Gastroesophageal sphincter (tissue), 4 donors: ENCODE results near the gene JOSD2. TPM values are rescaled to one million over a fixed set of nuclear protein-coding genes. Genes with fewer than 3 reads are reported as not detected.

Experiments used
- ATAC-seq: fragments of 150-250 bp; one replicate; pipeline ENCODE4 v1.9.1; 2016; ENCODE audit warnings: mild to moderate bottlenecking, moderate library complexity
- H3K27ac ChIP-seq, 4 donors: fragments of 200-600 bp; sonication (generic) in 3 of 4; 1 replicate in 3 of 4; 2 replicates in 1 of 4; pipeline ENCODE4 v1.5.1; 2016 to 2019
- H3K27me3 ChIP-seq: fragments of 200-600 bp; sonication (generic); one replicate; pipeline ENCODE4 v1.5.1; 2019
- H3K36me3 ChIP-seq, 2 donors: fragments of 200-600 bp; sonication (generic); one replicate each; pipeline ENCODE4 v1.5.1; 2019; ENCODE audit warnings: control low read depth in 1 of 2
- H3K4me1 ChIP-seq, 3 donors: fragments of 200-600 bp; sonication (generic); 1 replicate in 2 of 3; 2 replicates in 1 of 3; pipeline ENCODE4 v1.5.1; 2016 to 2019; ENCODE audit warnings: control low read depth in 2 of 3
- H3K4me3 ChIP-seq, 2 donors: fragments of 200-600 bp; sonication (generic); one replicate each; pipeline ENCODE4 v1.5.1; 2019; ENCODE audit warnings: mild to moderate bottlenecking in 1 of 2, moderate library complexity in 1 of 2
- H3K9me3 ChIP-seq, 3 donors: fragments of 200-600 bp; sonication (generic); one replicate each; pipeline ENCODE4 v1.5.1; 2017 to 2019; ENCODE audit warnings: control low read depth in 2 of 3
- EP300 ChIP-seq: sonication (generic); formaldehyde crosslinking; IDR thresholded peaks from one replicate; pipeline ENCODE4 v1.6.1; 2017; ENCODE audit warnings: antibody characterized with exemption, mild to moderate bottlenecking
- POLR2A ChIP-seq, 2 donors: fragments of 450-650 bp; IDR thresholded peaks; one replicate each; pipeline ENCODE4 v1.6.1; 2017; ENCODE audit warnings: antibody characterized with exemption in 2 of 2, mild to moderate bottlenecking in 2 of 2, moderate library complexity in 1 of 2
- POLR2AphosphoS5 ChIP-seq: sonication (generic); formaldehyde crosslinking; IDR thresholded peaks from one replicate; pipeline ENCODE4 v1.6.1; 2017; ENCODE audit warnings: antibody characterized with exemption
- WGBS, 2 donors: methylation state at CpG; one replicate each; pipeline ENCODE4 v1.1.5; 2018; ENCODE audit warnings: low coverage in 1 of 2; 5-methylcytosine and 5-hydroxymethylcytosine counted together
- total RNA-seq, 4 donors: library from RNA; depleted of rRNA; stranded (reverse); fragments of >200 nt; gene quantifications; one replicate each; pipeline ENCODE4 v1.1.0, GENCODE V29; 2016
- TF ChIP-seq, protein P1 (sequence below), 4 experiments: fragments of 200-600 bp in 2 of 4; fragments of 450-650 bp in 2 of 4; sonication (generic) in 1 of 4; IDR thresholded peaks; one replicate each; pipeline ENCODE4 v1.5.1; 2017 to 2019; ENCODE audit warnings: antibody characterized with exemption in 4 of 4, mild to moderate bottlenecking in 2 of 4, moderate library complexity in 2 of 4

JOSD2 gene
- total RNA-seq, 4 donors from 2014 or later, result 16.1 to 39.8 (median 26.1) TPM

DNA sequence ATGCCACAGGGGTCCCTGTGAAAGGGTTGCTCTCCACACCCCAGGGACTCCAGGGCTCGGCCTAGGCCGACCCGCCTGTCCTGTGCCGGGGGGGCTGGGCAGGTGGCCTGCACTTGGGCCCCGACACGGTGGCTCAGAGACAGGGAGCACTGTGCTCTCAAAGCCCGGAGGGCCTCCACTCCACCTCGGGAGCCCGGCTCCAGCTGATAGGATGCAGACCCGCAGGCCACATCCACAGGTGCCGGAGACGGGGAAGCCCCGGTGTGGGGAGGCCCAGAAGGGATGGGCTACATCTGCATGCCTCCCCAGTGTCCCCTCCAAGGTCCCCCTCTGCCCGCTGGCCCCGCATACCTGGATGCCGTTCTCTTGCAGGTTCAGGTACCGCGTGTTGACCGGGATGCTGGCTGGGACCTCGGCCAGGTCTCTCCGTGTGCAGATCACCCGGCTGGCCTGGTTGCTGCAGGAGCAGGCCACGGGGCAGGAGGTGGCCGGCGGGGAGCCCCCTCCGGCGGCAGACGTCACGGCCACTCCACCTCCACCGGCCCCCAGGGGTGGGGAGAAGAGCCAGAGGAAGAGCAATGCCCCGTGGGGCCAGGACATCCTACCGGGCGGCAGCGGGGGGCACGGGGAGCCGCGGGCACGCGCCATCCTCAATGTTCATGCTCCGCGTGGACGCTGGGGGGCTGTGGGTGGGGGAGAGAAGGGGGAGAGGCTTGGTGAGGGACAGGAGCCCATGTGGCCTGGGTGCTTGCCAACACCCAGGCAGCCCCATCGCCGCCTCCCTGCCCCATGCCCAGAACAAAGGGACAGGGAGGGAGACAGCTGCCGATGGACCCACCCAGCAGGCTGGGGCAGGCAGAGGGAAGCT lies 37.4 kb upstream of the JOSD2 start:
- 54 to 63% methylated on average over 4 to 10 of the region's 45 CpGs for WGBS, 2 donors
- Histone ChIP-seq H3K9me3 (no peaks in the 10 kb centered on the region), H3K27me3 (peaks cover 56% of the 10 kb centered on the region), H3K27ac (no peak overlapping the region), H3K36me3 (no peaks in the 10 kb centered on the region), H3K4me3 (no peak overlapping the region), H3K4me1 (peaks cover 0 to 53% (median 0%) of the 10 kb centered on the region in 3 donors)
- TF ChIP-seq POLR2AphosphoS5 (no peak), EP300 (no peak), POLR2A (IDR thresholded peaks at IDR 0.05) (no peak)
- TF ChIP-seq, protein P1, sequence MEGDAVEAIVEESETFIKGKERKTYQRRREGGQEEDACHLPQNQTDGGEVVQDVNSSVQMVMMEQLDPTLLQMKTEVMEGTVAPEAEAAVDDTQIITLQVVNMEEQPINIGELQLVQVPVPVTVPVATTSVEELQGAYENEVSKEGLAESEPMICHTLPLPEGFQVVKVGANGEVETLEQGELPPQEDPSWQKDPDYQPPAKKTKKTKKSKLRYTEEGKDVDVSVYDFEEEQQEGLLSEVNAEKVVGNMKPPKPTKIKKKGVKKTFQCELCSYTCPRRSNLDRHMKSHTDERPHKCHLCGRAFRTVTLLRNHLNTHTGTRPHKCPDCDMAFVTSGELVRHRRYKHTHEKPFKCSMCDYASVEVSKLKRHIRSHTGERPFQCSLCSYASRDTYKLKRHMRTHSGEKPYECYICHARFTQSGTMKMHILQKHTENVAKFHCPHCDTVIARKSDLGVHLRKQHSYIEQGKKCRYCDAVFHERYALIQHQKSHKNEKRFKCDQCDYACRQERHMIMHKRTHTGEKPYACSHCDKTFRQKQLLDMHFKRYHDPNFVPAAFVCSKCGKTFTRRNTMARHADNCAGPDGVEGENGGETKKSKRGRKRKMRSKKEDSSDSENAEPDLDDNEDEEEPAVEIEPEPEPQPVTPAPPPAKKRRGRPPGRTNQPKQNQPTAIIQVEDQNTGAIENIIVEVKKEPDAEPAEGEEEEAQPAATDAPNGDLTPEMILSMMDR (IDR thresholded peaks at IDR 0.05), result no peak
- ATAC-seq, result no peak

DNA sequence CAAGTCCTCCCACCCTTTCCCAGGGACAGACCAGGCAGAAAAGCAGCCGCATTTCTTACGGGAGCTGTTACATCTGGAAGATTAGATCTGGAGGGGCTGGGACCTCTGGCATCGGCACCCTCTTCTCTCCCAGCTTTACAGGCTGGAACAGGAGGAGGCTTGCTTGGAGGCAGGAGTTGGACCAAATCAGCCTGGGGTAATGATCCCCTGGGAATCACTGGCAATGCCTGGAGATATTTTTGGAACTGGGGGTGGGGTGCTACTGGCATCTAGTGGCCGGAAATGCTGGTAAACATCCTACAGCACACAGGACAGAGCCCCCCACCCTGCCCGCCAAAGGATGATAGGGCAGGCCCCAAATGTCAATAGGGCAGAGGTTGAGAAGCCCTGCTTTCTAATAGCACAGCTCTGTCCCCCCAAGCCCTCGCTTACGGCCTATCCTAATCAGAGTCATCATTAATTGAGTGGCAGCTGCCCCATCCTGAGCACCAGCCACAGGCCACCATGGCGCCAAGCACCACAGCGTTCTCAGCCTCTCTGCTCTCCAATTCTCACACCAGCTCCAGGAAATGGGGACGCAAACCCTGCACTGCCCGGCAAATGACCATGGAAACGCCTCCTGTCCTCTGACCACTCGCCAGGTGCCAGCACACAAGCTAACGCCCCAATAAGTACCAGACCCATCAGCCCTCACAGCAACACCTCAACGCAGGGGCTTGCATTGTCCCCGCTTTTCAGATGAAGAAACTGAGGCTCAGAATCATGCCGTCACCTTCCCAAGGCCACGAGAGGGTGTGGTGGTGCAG lies 36.6 kb upstream of the JOSD2 start:
- H3K4me3 ChIP-seq, result no peak overlapping the region
- H3K36me3 ChIP-seq, result no peaks in the 10 kb centered on the region
- 40 to 63% methylated on average over 5 to 7 of the region's 18 CpGs for WGBS, 2 donors
- H3K9me3 ChIP-seq, result no peaks in the 10 kb centered on the region
- H3K4me1 ChIP-seq, result peaks cover 0 to 53% (median 0%) of the 10 kb centered on the region in 3 donors
- TF ChIP-seq EP300 (no peak), POLR2A (IDR thresholded peaks at IDR 0.05) (no peak), POLR2AphosphoS5 (no peak)
- TF ChIP-seq, protein P1 (IDR thresholded peaks at IDR 0.05), result no peak
- H3K27me3 ChIP-seq, result peaks cover 47% of the 10 kb centered on the region
- H3K27ac ChIP-seq, result peak overlapping the region in 1 of 4 donors; percentile 19
- ATAC-seq, result no peak

DNA sequence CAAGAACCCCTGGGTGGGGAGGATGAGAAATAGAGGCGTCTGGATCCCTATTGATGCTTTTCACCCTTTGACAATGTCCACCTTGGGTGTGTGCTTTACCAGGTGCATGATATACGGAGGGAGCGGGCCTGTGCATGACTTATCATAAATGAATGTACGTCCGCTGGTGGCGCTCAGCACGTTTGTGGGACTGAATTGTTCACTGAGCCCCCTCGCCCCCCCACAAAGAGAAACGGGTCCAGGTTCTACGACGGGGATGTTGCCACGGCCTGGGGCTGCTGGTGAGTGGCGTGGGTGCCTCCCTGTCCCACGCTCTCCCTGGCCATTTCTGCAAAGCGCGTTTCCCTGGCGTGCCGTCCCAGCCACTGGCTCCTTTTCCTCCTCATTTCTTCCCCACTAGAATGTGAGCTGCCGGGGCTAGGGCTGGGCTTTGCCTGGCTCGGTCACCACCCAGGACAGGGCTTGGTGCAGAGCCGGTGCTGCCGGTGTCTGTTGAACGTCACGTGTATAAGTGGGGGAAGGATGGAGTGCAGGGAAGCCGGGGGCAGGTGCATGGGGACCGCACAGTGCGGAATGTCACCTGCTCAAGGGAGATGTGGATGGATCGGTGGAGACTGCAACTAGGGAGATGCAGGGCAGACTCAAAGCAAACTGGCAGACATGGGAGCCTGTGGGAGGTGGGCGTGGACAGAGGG lies 35.7 kb upstream of the JOSD2 start:
- Histone ChIP-seq H3K27ac (peak overlapping the region in 1 of 4 donors; percentile 19), H3K4me3 (no peak overlapping the region), H3K27me3 (peaks cover 38% of the 10 kb centered on the region), H3K9me3 (no peaks in the 10 kb centered on the region), H3K4me1 (peaks cover 0 to 47% (median 0%) of the 10 kb centered on the region in 3 donors), H3K36me3 (no peaks in the 10 kb centered on the region)
- no peak for TF ChIP-seq POLR2A (IDR thresholded peaks at IDR 0.05)
- no peak for TF ChIP-seq EP300
- TF ChIP-seq POLR2AphosphoS5, result no peak
- TF ChIP-seq, protein P1 (IDR thresholded peaks at IDR 0.05), result no peak
- ATAC-seq, result no peak
- 60 to 83% methylated on average over 1 to 2 of the region's 29 CpGs for WGBS, 2 donors

DNA sequence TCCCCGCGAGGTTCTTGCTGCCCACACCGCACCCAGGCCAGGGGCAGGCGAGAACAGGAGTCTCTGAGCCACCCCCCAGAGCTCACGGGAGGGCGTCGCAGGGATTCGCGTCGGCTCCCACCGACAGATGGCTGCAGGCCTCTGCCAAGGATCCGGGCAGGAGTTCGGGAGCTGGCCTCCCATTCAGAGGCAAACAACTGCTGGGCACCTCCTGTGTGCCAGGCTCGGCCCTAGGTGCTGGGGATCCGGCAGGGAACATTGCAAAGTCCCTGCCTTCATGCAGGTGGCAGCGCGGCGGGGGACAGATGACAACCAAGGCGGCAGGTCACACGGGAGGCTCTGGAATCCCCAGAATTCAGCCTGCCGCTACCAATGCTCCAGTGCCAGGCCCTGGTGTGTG lies 32.0 kb upstream of the JOSD2 start:
- no peaks in the 10 kb centered on the region for H3K36me3 ChIP-seq
- TF ChIP-seq POLR2AphosphoS5 (no peak), POLR2A (IDR thresholded peaks at IDR 0.05) (no peak), EP300 (no peak)
- TF ChIP-seq, protein P1 (IDR thresholded peaks at IDR 0.05), result no peak

More for the DNA sequence above, 32.0 kb upstream of the JOSD2 start:
- WGBS, 2 donors, result no CpG with 5 or more reads among the region's 21 CpGs
- no peak overlapping the region for H3K27ac ChIP-seq
- ATAC-seq, result no peak
- H3K4me1 ChIP-seq, result peaks cover 0 to 25% (median 0%) of the 10 kb centered on the region in 3 donors
- no peak overlapping the region for H3K4me3 ChIP-seq
- peaks cover 7% of the 10 kb centered on the region for H3K27me3 ChIP-seq
- no peaks in the 10 kb centered on the region for H3K9me3 ChIP-seq
